Prostate gland (tissue), 2 donors: Measurements from ENCODE around the gene SMIM36.

Experiments
- POLR2A ChIP-seq: fragments of 450-650 bp; IDR thresholded peaks from one replicate; pipeline ENCODE4 v1.6.1; 2016; ENCODE audit warnings: antibody characterized with exemption, mild to moderate bottlenecking
- POLR2AphosphoS5 ChIP-seq: sonication (generic); formaldehyde crosslinking; IDR thresholded peaks from one replicate; pipeline ENCODE4 v1.6.1; 2017; ENCODE audit warnings: antibody characterized with exemption
- TF ChIP-seq, protein P1 (sequence below), 4 experiments: fragments of 200-600 bp in 2 of 4; fragments of 450-650 bp in 2 of 4; sonication (generic) in 2 of 4; IDR thresholded peaks; 1 replicate in 3 of 4; 2 replicates in 1 of 4; pipeline ENCODE4 v1.5.1; 2016 to 2019; ENCODE audit warnings: antibody characterized with exemption in 4 of 4, mild to moderate bottlenecking in 2 of 4, moderate library complexity in 2 of 4

DNA sequence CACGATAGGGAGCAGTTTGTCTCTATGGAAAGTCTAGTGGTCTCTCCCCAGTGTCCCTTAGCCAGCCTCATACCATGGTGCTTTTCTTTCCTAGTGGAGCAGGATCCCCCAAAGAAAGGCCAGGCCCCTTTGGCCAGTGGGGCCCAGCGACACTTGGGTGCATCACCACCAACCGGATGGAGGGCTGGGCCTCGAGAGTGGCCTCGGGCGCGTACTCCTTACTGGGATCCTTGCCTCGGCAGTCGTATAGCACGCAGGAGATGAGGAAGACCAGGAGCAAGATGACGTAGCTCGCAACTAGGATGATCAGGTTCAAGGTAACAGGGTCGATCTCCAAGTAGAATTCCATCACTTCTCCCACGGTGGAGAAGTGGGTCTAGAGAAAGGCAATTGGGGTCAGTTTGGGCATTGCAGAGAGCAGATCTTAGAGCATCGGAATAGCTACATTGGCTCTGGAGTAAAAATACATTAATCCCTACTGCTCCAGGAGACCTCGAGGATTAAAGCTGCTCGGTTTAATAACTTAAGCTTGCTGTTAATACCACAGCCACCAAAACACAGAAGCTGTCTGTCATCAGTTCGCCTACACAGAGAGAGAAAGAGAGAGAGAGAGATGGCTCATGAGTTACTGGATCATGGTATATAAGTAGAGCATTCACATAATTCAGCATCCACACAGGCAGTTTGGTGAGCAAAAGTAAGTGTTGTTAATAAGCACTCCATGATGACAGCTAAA is at the start of gene SMIM36:
- TF ChIP-seq, protein P1, sequence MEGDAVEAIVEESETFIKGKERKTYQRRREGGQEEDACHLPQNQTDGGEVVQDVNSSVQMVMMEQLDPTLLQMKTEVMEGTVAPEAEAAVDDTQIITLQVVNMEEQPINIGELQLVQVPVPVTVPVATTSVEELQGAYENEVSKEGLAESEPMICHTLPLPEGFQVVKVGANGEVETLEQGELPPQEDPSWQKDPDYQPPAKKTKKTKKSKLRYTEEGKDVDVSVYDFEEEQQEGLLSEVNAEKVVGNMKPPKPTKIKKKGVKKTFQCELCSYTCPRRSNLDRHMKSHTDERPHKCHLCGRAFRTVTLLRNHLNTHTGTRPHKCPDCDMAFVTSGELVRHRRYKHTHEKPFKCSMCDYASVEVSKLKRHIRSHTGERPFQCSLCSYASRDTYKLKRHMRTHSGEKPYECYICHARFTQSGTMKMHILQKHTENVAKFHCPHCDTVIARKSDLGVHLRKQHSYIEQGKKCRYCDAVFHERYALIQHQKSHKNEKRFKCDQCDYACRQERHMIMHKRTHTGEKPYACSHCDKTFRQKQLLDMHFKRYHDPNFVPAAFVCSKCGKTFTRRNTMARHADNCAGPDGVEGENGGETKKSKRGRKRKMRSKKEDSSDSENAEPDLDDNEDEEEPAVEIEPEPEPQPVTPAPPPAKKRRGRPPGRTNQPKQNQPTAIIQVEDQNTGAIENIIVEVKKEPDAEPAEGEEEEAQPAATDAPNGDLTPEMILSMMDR (IDR thresholded peaks at IDR 0.05): no peak
- TF ChIP-seq POLR2A: no peak
- no peak for TF ChIP-seq POLR2AphosphoS5
